ENCODE measurements around the gene ABHD14A. TPM values are rescaled to one million over a fixed set of nuclear protein-coding genes. Genes with fewer than 3 reads are reported as not detected.
A peak's percentile ranks its signal among the peaks of the same experiment; 100 is the strongest.

The ABHD14A gene
- polyA plus RNA-seq, 1 of the 3 experiments (the other 2 are of a cell fraction), result 31.5 TPM

GRCh38 chr3:52025453-52025852 lies 50.6 kb downstream of the ABHD14A start:
- Histone ChIP-seq H4K20me1 (ENCODE audit: insufficient read depth) (no peaks in the 10 kb centered on the region), H3F3A (replicated peaks; ENCODE audit: insufficient read depth) (peaks cover 3% of the 10 kb centered on the region), H3K9me3 (no peaks in the 10 kb centered on the region), H3K9ac (no peak overlapping the region), H3K9me2 (no peaks in the 10 kb centered on the region), H3K27me3 (ENCODE audit: insufficient read depth) (no peaks in the 10 kb centered on the region), H3K79me2 (ENCODE audit: insufficient read depth) (no peaks in the 10 kb centered on the region), H3K4me2 (no peak overlapping the region), H3K4me1 (ENCODE audit: control insufficient read depth in 1 of 2, insufficient read depth in 2 of 2, low read depth in 1 of 2, low read length in 1 of 2) (peaks cover 20 to 85% of the 10 kb centered on the region in 2 experiments; a peak in 2 of 4 replicates), H3K27ac (ENCODE audit: low read depth in 2 of 2, low read length in 1 of 2) (peak overlapping the region in 1 of 2 experiments; percentile 88; a peak in 2 of 4 replicates), H3K4me3 (ENCODE audit: low read depth in 2 of 2, low read length in 1 of 2) (no peak overlapping the region), H2AFZ (ENCODE audit: low read depth) (no peak overlapping the region), H3K36me3 (replicated peaks in 1 of 2; ENCODE audit: control insufficient read depth in 1 of 2, insufficient read depth in 2 of 2, low read length in 1 of 2) (no peaks in the 10 kb centered on the region)
- WGBS (ENCODE audit: low lambda C conversion rate), result 40% methylated on average over 1 of the region's 7 CpGs
- TF ChIP-seq FOXJ3 (CRISPR knock-in tag; IDR thresholded peaks at IDR 0.05), result peak; percentile 87; the same call in 1 of the 2 replicates
- TF ChIP-seq GATA2 (CRISPR knock-in tag; IDR thresholded peaks at IDR 0.05), result peak; percentile 19; the same call in 1 of the 2 replicates
- TF ChIP-seq SIN3A (IDR thresholded peaks at IDR 0.05; ENCODE audit: borderline replicate concordance, low read depth, low read length), result no peak
- TF ChIP-seq CHD2 (IDR thresholded peaks at IDR 0.05; ENCODE audit: low read length, partially characterized antibody), result peak; percentile 62
- TF ChIP-seq EP300 (IDR thresholded peaks at IDR 0.05; ENCODE audit: borderline replicate concordance in 1 of 2, low read depth in 1 of 2, low read length in 1 of 2), result peak in 1 of 2 experiments; percentile 77; a peak in 2 of 4 replicates
- no peak for TF ChIP-seq PBX3 (IDR thresholded peaks at IDR 0.05)
- TF ChIP-seq MXI1 (IDR thresholded peaks at IDR 0.05; ENCODE audit: low read depth, low read length), result peak; percentile 67; the same call in 1 of the 2 replicates
- peak; percentile 13; the same call in 1 of the 2 replicates for TF ChIP-seq RCOR1 (IDR thresholded peaks at IDR 0.05; ENCODE audit: low read length)
- ChIA-PET POLR2A (interaction anchor here (0.7 to 9.4 kb wide), 7 partner anchors 10 to 253 kb away, joined by 3 to 218 read pairs (median 10); partner anchors contain the start of genes DUSP7 and WDR82), CTCF (interaction anchor here (0.7 to 9.8 kb wide), 6 partner anchors 11 to 215 kb away, joined by 3 to 205 read pairs (median 6); partner anchors contain the start of gene DUSP7)
- DNase-seq, result peak; percentile 77

GRCh38 chr3:52026041-52026440 lies 51.2 kb downstream of the ABHD14A start:
- Histone ChIP-seq H3K27me3 (ENCODE audit: insufficient read depth) (no peaks in the 10 kb centered on the region), H3K36me3 (replicated peaks in 1 of 2; ENCODE audit: control insufficient read depth in 1 of 2, insufficient read depth in 2 of 2, low read length in 1 of 2) (no peaks in the 10 kb centered on the region), H3F3A (replicated peaks; ENCODE audit: insufficient read depth) (peaks cover 3% of the 10 kb centered on the region), H3K9me2 (no peaks in the 10 kb centered on the region), H3K27ac (ENCODE audit: low read depth in 2 of 2, low read length in 1 of 2) (peak overlapping the region in 1 of 2 experiments; percentile 88; a peak in 2 of 4 replicates), H3K79me2 (ENCODE audit: insufficient read depth) (no peaks in the 10 kb centered on the region), H3K4me3 (ENCODE audit: low read depth in 2 of 2, low read length in 1 of 2) (no peak overlapping the region), H3K9me3 (no peaks in the 10 kb centered on the region), H4K20me1 (ENCODE audit: insufficient read depth) (no peaks in the 10 kb centered on the region), H3K4me1 (ENCODE audit: control insufficient read depth in 1 of 2, insufficient read depth in 2 of 2, low read depth in 1 of 2, low read length in 1 of 2) (peaks cover 20 to 83% of the 10 kb centered on the region in 2 experiments; a peak in 2 of 4 replicates), H3K4me2 (no peak overlapping the region), H3K9ac (no peak overlapping the region), H2AFZ (ENCODE audit: low read depth) (no peak overlapping the region)
- TF ChIP-seq CTCF (IDR thresholded peaks at IDR 0.05) (no peak), EP300 (IDR thresholded peaks at IDR 0.05; ENCODE audit: borderline replicate concordance in 1 of 2, low read depth in 1 of 2, low read length in 1 of 2) (peak in 1 of 2 experiments; percentile 28; a peak in 1 of 4 replicates)
- ChIA-PET CTCF (interaction anchor here (0.7 to 9.8 kb wide), 7 partner anchors 11 to 215 kb away, joined by 3 to 205 read pairs (median 3); partner anchors contain the start of gene DUSP7), POLR2A (interaction anchor here (0.8 to 9.4 kb wide), 8 partner anchors 11 to 215 kb away, joined by 3 to 218 read pairs (median 7); partner anchors contain the start of gene DUSP7)
- WGBS (ENCODE audit: low lambda C conversion rate), result 63% methylated on average over 4 of the region's 4 CpGs
- DNase-seq, result no peak

All from SK-N-SH (cell line).